PC-3 (cell line): ENCODE results near the gene MAP3K9. TPM values are rescaled to one million over a fixed set of nuclear protein-coding genes. Genes with fewer than 3 reads are reported as not detected.

ENCODE experiments used
- ATAC-seq: fragments of 200-7000 bp; cut with Tn5 transposase; 2 replicates; pipeline ENCODE4 v1.9.1; 2020; ENCODE audit warnings: mild to moderate bottlenecking, moderate library complexity
- BruUV-seq: library from RNA; stranded (reverse); fragments of 400-500 nt; replicated peaks from 2 replicates; lab custom pipeline; 2021; lab: Mats Ljungman, UMichigan
- CTCF ChIA-PET: fragments of 300-600 bp; sonication (Branson Sonifier 250); formaldehyde crosslinking; loops from one replicate; lab custom pipeline; 2022; ENCODE audit warnings: antibody characterized with exemption; lab: Charles Lee
- POLR2A ChIA-PET: fragments of 300-600 bp; sonication (Branson Sonifier 250); formaldehyde crosslinking; loops from one replicate; lab custom pipeline; 2022; ENCODE audit warnings: antibody characterized with exemption; ENCODE audit not compliant: unreplicated experiment; lab: Charles Lee
- DNase-seq: peaks from one replicate; pipeline ENCODE4 v3.0.0-alpha.2; 2015
- H2AFZ ChIP-seq: fragments of 300-600 bp; sonication (generic); 2 replicates; pipeline ENCODE4 v1.6.0; 2016; ENCODE audit warnings: antibody characterized with exemption, low read length
- H3F3A ChIP-seq: fragments of 300-600 bp; sonication (generic); one replicate; pipeline ENCODE4 v1.6.0; 2017; ENCODE audit warnings: antibody characterized with exemption, low read length, control low read depth, mild to moderate bottlenecking; ENCODE audit not compliant: unreplicated experiment
- H3K27ac ChIP-seq: fragments of 300-600 bp; sonication (generic); 2 replicates; pipeline ENCODE4 v1.5.1; 2016; ENCODE audit warnings: mild to moderate bottlenecking, low read length
- H3K27me3 ChIP-seq: fragments of 300-600 bp; sonication (generic); 2 replicates; pipeline ENCODE4 v1.6.1; 2016; ENCODE audit warnings: low read length, mixed read lengths
- H3K36me3 ChIP-seq: fragments of 300-600 bp; sonication (generic); 2 replicates; pipeline ENCODE4 v1.6.1; 2016; ENCODE audit warnings: low read depth, mixed run types, low read length, mixed read lengths
- H3K4me1 ChIP-seq: fragments of 300-600 bp; sonication (generic); 2 replicates; pipeline ENCODE4 v1.5.1; 2016; ENCODE audit warnings: low read length; ENCODE audit not compliant: insufficient read depth
- H3K4me2 ChIP-seq: fragments of 300-600 bp; sonication (generic); 2 replicates; pipeline ENCODE4 v1.6.0; 2016; ENCODE audit warnings: low read length
- H3K4me3 ChIP-seq: fragments of 300-600 bp; sonication (generic); 2 replicates; pipeline ENCODE4 v1.5.1; 2016; ENCODE audit warnings: mild to moderate bottlenecking, low read length, mixed read lengths
- H3K79me2 ChIP-seq: fragments of 300-600 bp; sonication (generic); 2 replicates; pipeline ENCODE4 v1.6.1; 2017; ENCODE audit warnings: low read length, mixed read lengths
- H3K9ac ChIP-seq: fragments of 300-600 bp; sonication (generic); 2 replicates; pipeline ENCODE4 v1.6.0; 2016; ENCODE audit warnings: mild to moderate bottlenecking, low read length
- H3K9me2 ChIP-seq: fragments of 300-600 bp; sonication (generic); replicated peaks from 2 replicates; pipeline ENCODE4 v1.6.1; 2016; ENCODE audit warnings: mixed run types, low read length, mixed read lengths
- H3K9me3 ChIP-seq: fragments of 300-600 bp; sonication (generic); 2 replicates; pipeline ENCODE4 v1.6.1; 2016; ENCODE audit warnings: low read length, mixed read lengths
- H4K20me1 ChIP-seq: fragments of 300-600 bp; sonication (generic); 2 replicates; pipeline ENCODE4 v1.6.1; 2016; ENCODE audit warnings: low read length, mixed read lengths
- CTCF ChIP-seq: fragments of 300-600 bp; sonication (generic); conservative IDR thresholded peaks from 2 replicates; pipeline ENCODE4 v1.5.1; 2017; ENCODE audit warnings: antibody characterized with exemption, low read depth, mild to moderate bottlenecking, low read length
- EZH2 ChIP-seq: fragments of 300-600 bp; sonication (generic); IDR thresholded peaks from one replicate; pipeline ENCODE4 v1.6.1; 2017; ENCODE audit warnings: antibody characterized with exemption, mild to moderate bottlenecking, low read length; ENCODE audit not compliant: unreplicated experiment
- EZH2phosphoT487 ChIP-seq: fragments of 300-600 bp; sonication (generic); IDR thresholded peaks from 2 replicates; pipeline ENCODE4 v1.6.1; 2018; ENCODE audit warnings: mild to moderate bottlenecking, antibody characterized with exemption, low read length, borderline replicate concordance
- intact Hi-C: fragments of 100-400 bp; cut with micrococcal nuclease; formaldehyde crosslinking; loops from 2 replicates; pipeline ENCODE4 v1.9.0; 2023
- total RNA-seq: library from RNA; depleted of rRNA; stranded (reverse); fragments of >200 nt; gene quantifications from 2 replicates; pipeline ENCODE4 v1.2.3, GENCODE V29; 2014

The MAP3K9 gene
- total RNA-seq, 1 experiment from 2014 or later, result 13.4 TPM

- DNase-seq (peak; percentile 56), ATAC-seq (peak; percentile 29)
- Histone ChIP-seq H3K9me2 (no peaks in the 10 kb centered on the region), H3K4me3 (no peak overlapping the region), H3F3A (no peaks in the 10 kb centered on the region), H3K27me3 (no peaks in the 10 kb centered on the region), H2AFZ (no peak overlapping the region), H3K36me3 (peaks cover 14% of the 10 kb centered on the region), H3K4me1 (peaks cover 54% of the 10 kb centered on the region), H3K4me2 (0 out of 2 replicates have a peak overlapping the region, but pooled peaks have one; percentile 9), H3K9ac (no peak overlapping the region), H3K27ac (peak overlapping the region; percentile 35), H4K20me1 (no peaks in the 10 kb centered on the region), H3K9me3 (no peaks in the 10 kb centered on the region), H3K79me2 (peaks cover 69% of the 10 kb centered on the region)
- no TSS peak for BruUV-seq
- intact Hi-C loops, result no loop called here
- no peak for TF ChIP-seq EZH2phosphoT487
- no peak for TF ChIP-seq CTCF
- no peak for TF ChIP-seq EZH2
- POLR2A ChIA-PET, result no interaction called here
- CTCF ChIA-PET, result no interaction called here
Observed at GRCh38 chr14:70785556-70785955, 23.8 kb downstream of the MAP3K9 start.

- peaks cover 14% of the 10 kb centered on the region for H3K36me3 ChIP-seq
- H3K27me3 ChIP-seq, result no peaks in the 10 kb centered on the region
- ATAC-seq, result no peak
- H3K9me2 ChIP-seq, result no peaks in the 10 kb centered on the region
- H3K79me2 ChIP-seq, result peaks cover 69% of the 10 kb centered on the region
- no peaks in the 10 kb centered on the region for H3K9me3 ChIP-seq
- TF ChIP-seq CTCF (no peak), EZH2phosphoT487 (no peak), EZH2 (no peak)
- ChIA-PET CTCF (no interaction called here), POLR2A (no interaction called here)
- no peaks in the 10 kb centered on the region for H3F3A ChIP-seq
- H3K9ac ChIP-seq, result no peak overlapping the region
- H2AFZ ChIP-seq, result no peak overlapping the region
- peak overlapping the region; percentile 28 for H3K27ac ChIP-seq
- no TSS peak for BruUV-seq
- no peak overlapping the region for H3K4me3 ChIP-seq
- peak; percentile 8 for DNase-seq
- H3K4me2 ChIP-seq, result no peak overlapping the region
- no peaks in the 10 kb centered on the region for H4K20me1 ChIP-seq
- intact Hi-C loops, result no loop called here
- peaks cover 55% of the 10 kb centered on the region for H3K4me1 ChIP-seq
Observed at GRCh38 chr14:70784886-70785285, 24.4 kb downstream of the MAP3K9 start.

- H3F3A ChIP-seq, result no peaks in the 10 kb centered on the region
- H3K9me2 ChIP-seq, result no peaks in the 10 kb centered on the region
- H3K79me2 ChIP-seq, result peaks cover 69% of the 10 kb centered on the region
- ATAC-seq, result peak; percentile 93
- POLR2A ChIA-PET, result interaction anchor here (0.5 kb wide), 1 partner anchor 25 kb away, joined by 8 read pairs; no protein-coding TSS in a partner anchor
- H3K4me3 ChIP-seq, result no peak overlapping the region
- BruUV-seq, result no TSS peak
- no peaks in the 10 kb centered on the region for H3K9me3 ChIP-seq
- peaks cover 43% of the 10 kb centered on the region for H3K4me1 ChIP-seq
- no peak overlapping the region for H3K9ac ChIP-seq
- no peaks in the 10 kb centered on the region for H3K27me3 ChIP-seq
- CTCF ChIA-PET, result interaction anchor here (1.0 kb wide), 1 partner anchor 35 kb away, joined by 4 read pairs; no protein-coding TSS in a partner anchor
- TF ChIP-seq EZH2, result no peak
- TF ChIP-seq CTCF, result no peak
- no peak for TF ChIP-seq EZH2phosphoT487
- peaks cover 14% of the 10 kb centered on the region for H3K36me3 ChIP-seq
- peak overlapping the region; percentile 86 for H3K27ac ChIP-seq
- no peaks in the 10 kb centered on the region for H4K20me1 ChIP-seq
- peak; percentile 95 for DNase-seq
- no peak overlapping the region for H2AFZ ChIP-seq
- peak overlapping the region; percentile 27 for H3K4me2 ChIP-seq
- intact Hi-C loops, result loop anchor here (2.0 kb wide), 1 partner anchor 26 kb away; the partner anchor contains the start of gene MAP3K9
Observed at GRCh38 chr14:70782361-70782760, 27.0 kb downstream of the MAP3K9 start.
